Stimulated activated CD4-positive, alpha-beta T cell treated with anti-CD3 and anti-CD28 coated beads, Interleukin-4, amount 100 ng/mL, for 48 hours (primary cell): ENCODE measurements around the gene SDK2.

Experiments
- DNase-seq, 2 donors: peaks; one replicate each; pipeline ENCODE4 v3.0.0-alpha.2; 2020; ENCODE audit warnings: low read depth in 2 of 2

The SDK2 gene

GRCh38 chr17:73644145-73645049, at the start of gene SDK2:
Gene SDK2, minus strand, starts transcription at chr17:73644445. Its CDS starts 357 bp downstream, at chr17:73644088.
- DNase-seq, result no peak

- DNase-seq, result no peak
Measured at GRCh38 chr17:73693071-73693470, 48.8 kb upstream of the SDK2 start.

DNA sequence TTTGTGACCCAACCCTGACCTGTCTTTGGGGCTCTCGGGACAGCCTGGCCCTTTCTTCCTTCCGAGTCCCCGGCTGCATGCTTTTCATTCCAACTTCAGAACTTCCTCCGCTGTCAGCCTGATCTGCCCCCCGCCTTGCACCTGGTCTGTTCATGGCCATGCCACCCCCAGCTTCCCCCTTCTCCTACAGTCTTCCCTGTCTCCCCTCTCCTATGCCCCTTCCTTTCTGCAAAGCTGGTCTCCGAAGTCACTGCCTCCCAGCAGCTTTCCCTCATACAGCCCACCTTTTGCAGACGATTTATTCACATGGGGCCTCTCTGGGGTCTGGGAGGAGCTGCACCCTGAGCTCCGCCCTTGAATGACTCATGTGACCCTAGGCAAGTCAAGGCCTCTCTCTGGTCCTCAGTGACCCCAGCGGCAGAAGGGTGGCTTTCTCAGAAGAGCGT, 47.1 kb upstream of the SDK2 start:
- DNase-seq, result no peak

DNA sequence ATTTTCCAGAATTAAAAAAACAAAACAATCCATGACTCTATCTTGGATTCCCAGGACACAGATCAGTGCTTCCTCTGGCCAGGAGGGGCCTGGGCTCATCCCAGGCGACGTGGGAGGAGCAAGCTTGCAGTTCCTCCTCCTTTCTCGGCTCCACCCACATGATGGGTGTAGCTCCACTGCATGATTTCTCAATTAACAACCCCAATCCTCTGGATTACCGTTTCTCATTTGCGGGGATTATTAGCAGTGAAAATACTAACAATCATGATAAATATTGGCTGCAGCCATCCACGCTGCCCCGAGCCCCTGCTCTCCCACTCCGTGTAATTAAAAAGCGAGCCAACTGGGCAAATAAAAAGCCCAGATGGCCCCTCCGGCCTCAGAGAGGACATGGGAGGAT, 46.4 kb upstream of the SDK2 start:
- no peak for DNase-seq

GRCh38 chr17:73689596-73690275, 45.5 kb upstream of the SDK2 start:
- DNase-seq, result no peak

DNA sequence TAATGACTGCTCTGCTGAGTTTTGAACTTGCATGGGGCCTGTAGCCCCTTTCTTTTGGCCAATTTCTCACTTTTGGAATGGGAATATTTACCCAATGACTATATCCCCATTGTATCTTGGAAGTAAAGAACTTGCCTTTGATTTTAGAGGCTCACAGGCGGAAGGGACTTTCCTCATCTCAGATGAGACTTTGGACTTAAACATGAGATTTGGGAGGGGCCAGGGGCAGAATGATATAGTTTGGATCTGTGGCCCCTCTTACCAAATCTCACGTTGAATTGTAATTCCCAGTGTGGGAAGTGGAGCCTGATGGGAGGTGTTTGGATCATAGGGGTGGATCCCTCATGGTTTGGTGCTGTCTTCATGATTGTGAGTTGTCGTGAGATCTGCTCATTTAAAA, 42.7 kb upstream of the SDK2 start:
- no peak for DNase-seq

GRCh38 chr17:73686126-73686525, 41.9 kb upstream of the SDK2 start:
- DNase-seq, result no peak

GRCh38 chr17:73684183-73684582, 39.9 kb upstream of the SDK2 start:
- DNase-seq, result no peak

- DNase-seq, result no peak
Measured at GRCh38 chr17:73683771-73684170, 39.5 kb upstream of the SDK2 start.

DNA sequence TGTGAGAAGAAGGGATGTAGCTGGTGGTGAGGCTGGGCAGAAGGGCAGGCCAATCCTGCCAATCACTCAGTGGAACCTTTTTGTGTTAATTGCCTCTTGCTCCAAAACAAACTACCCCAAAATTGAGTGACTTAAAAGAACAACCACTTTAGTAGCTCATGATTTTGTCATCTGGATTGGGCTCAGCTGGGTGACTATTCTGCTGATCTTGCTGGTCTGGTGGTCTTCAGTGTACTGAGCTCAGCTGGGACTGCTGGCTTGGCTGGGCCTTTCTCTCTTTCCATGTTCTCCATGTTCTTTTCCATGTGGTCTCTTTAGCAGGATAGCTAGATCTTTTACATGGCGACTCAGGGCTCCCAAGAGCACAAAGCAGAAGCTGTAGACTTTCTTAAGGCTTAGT, 37.7 kb upstream of the SDK2 start:
- DNase-seq, result no peak

DNA sequence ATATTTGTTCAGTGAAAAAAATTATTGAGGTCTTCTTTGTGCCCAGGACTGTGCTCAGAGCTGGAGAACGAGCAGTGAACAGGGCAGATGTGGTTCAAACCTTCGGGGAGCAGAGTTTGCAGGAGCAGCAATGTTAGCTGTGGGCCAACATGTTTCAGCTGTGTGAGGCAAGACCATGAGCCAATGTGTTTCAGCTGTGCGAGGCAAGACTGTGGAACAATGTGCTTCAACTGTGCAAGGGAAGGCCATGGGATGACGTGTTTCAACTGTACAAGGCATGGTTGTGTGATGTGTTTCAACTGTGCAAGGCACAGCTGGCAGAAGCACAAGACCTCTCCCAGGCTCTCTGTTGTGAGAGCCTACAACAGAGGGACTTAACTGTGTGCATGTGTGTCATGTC, 35.2 kb upstream of the SDK2 start:
- no peak for DNase-seq

GRCh38 chr17:73678999-73679398, 34.8 kb upstream of the SDK2 start:
- no peak for DNase-seq

DNA sequence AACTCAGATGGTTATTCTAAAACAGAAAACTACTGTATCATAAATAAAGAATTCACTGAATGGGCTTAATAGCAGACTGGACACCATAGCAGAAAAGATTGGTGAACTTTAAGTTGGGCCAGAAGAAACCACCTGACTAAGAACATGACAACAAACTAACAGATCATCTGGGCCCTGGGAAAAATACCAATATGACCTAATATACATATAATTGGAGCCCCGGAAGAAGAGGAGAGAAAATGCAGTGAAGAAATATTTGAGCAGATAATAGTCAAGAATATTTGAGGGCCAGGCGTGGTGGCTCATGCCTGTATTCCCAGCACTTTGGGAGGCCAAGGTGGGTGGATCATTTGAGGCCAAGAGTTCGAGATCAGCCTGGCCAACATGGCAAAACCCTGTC, 25.5 kb upstream of the SDK2 start:
- no peak for DNase-seq

- DNase-seq, result no peak
Measured at GRCh38 chr17:73667181-73667959, 23.1 kb upstream of the SDK2 start.

GRCh38 chr17:73663614-73664013, 19.4 kb upstream of the SDK2 start:
- no peak for DNase-seq

DNA sequence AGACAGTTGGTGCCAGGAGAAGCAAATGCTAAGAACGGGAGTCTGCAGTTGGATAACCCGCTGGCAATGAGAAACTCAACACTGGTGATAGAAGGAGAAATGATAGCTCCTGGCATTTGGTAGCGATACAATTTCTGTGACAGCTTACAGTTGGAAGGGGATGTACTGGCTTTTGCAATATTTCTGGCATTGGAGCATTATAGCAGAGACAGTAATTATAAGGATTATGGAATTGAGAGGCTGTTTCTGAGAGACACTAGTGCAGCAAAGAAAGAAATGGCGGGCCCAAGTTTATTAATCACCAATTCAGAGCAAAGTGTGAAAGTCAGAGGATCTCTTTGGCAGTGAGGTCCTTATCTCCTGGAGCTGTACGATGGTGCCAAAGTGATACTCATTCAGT, 16.1 kb upstream of the SDK2 start:
- DNase-seq, result no peak

DNA sequence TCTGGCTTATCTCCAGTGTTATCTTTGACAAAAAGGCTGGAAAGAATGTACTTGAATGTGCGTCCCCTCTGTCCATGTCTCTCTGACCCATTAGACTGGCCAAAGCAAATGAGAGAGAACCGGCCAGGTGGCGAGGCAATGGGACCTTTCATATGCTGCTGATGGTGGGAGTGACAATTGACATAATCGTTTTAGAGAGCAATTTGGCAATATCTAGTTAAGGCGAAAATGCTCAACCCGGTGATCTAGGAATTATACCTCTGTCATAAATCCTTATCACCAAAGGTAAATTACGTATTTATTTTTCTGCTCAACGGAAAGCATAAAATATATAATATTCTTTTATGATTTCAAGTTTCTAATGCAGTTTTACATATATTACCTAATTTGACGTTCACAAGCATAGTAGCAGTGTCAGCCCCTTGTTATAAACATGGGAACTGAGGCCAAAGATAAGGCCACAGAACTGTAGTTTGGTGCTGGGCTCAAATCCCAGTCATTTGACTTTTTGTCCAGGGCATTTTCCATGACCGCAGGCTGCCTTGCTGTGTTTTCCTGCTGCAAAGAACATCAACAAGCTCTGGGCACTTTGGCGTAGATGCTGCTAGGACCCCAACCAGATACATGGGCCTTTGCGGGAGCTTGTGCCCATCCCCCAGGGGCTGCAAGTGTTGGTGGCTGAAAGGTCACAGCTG, 14.7 kb upstream of the SDK2 start:
- no peak for DNase-seq

DNA sequence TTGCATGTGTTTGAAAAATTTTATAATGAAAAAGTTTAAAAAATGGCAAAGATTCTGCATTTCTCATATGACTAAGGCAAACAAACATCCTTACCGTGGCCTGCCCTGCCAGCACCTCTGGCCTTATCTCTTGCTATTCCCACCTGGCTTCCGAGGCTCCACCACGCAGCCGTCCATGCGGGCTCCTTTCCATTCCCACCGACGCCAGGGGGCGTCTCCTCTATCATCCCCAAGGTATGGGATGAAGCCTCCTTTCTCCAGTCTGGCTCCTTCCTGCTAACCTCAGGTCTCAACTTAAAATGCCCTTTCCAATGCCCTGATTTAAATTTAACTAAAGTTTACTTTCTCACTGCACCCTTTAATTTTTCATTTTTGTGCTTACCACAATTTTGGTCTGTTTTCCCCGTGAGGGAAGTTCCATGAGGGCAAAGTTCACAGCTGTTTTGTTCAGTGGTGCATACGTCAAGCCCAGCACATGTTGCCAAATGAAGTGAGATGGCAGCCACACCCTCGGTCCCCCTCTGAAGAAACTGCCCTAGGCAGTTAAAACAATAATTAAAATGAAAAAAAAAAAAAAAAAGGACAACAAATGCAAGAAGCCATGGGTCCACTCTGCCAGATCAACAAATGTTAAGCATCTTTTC, 13.3 kb upstream of the SDK2 start:
- no peak for DNase-seq

DNA sequence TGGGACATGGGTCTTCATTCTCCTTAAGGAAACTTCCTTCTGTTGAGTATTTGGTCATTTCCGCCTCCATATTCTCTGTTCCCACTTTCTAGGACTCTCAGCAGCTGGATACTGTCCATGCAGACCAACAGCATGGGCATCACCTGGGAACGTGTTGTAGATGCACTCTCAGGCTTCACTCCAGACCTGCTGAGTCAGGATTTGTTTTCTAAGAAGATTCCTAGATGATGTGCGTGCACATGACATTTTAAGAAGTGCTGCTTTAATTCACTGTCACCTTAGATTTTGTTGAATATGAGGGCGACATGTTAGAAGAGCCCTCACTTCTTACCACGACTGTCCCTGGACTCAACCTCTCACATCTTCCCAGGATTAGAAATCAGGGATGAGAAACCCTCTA, 10.0 kb upstream of the SDK2 start:
- DNase-seq, result no peak

- DNase-seq, result no peak
Measured at GRCh38 chr17:73653810-73654209, 9.6 kb upstream of the SDK2 start.

- no peak for DNase-seq
Measured at GRCh38 chr17:73652886-73653480, 8.7 kb upstream of the SDK2 start.
